CD4-positive, alpha-beta T cell (primary cell): ENCODE data around the gene ADAMTSL2. TPM values are rescaled to one million over a fixed set of nuclear protein-coding genes. Genes with fewer than 3 reads are reported as not detected.

Source experiments
- ATAC-seq: fragments of 200-7000 bp; cut with Tn5 transposase; one replicate; pipeline ENCODE4 v1.10.0; 2022; ENCODE audit warnings: mild to moderate bottlenecking; ENCODE audit not compliant: poor library complexity
- CTCF ChIA-PET: fragments of 350-600 bp; sonication (Branson Sonifier 250); formaldehyde crosslinking; loops from one replicate; lab custom pipeline; 2021; ENCODE audit warnings: antibody characterized with exemption, inconsistent platforms; lab: Charles Lee
- POLR2A ChIA-PET: fragments of 350-600 bp; sonication (Branson Sonifier 250); formaldehyde crosslinking; loops from one replicate; lab custom pipeline; 2021; ENCODE audit warnings: antibody characterized with exemption, inconsistent platforms; lab: Charles Lee
- DNase-seq, 14 experiments: peaks; one replicate each; pipeline ENCODE4 v3.0.0-alpha.2; 2013 to 2020; ENCODE audit warnings: mixed read lengths in 2 of 14
- H3K27ac ChIP-seq, 2 donors: one replicate each; pipeline versions ENCODE4 v1.5.1 to v1.7.0; 2013; ENCODE audit warnings: low read length in 2 of 2, low read depth in 1 of 2, mild to moderate bottlenecking in 1 of 2
- H3K27me3 ChIP-seq, 2 experiments: 1 replicate in 1 of 2; 2 replicates in 1 of 2; pipeline versions ENCODE4 v1.6.1 to v1.7.0; 2013; ENCODE audit warnings: low read length in 2 of 2, control low read depth in 1 of 2, mild to moderate bottlenecking in 1 of 2, moderate library complexity in 1 of 2; ENCODE audit not compliant: insufficient read depth in 2 of 2, control insufficient read depth in 1 of 2
- H3K36me3 ChIP-seq: one replicate; pipeline ENCODE4 v1.6.1; 2013; ENCODE audit warnings: low read length, control low read depth; ENCODE audit not compliant: insufficient read depth
- H3K4me1 ChIP-seq: one replicate; pipeline ENCODE4 v1.6.1; 2013; ENCODE audit warnings: low read length, control low read depth; ENCODE audit not compliant: insufficient read depth
- H3K4me3 ChIP-seq: one replicate; pipeline ENCODE4 v1.5.1; 2013; ENCODE audit warnings: mild to moderate bottlenecking, low read length, moderate library complexity
- H3K9me3 ChIP-seq, 2 experiments: 1 replicate in 1 of 2; 2 replicates in 1 of 2; pipeline versions ENCODE4 v1.6.1 to v1.7.0; 2013; ENCODE audit warnings: low read length in 2 of 2, mild to moderate bottlenecking in 2 of 2, control low read depth in 1 of 2, moderate library complexity in 1 of 2; ENCODE audit not compliant: control insufficient read depth in 1 of 2, insufficient read depth in 1 of 2
- H3K27ac Mint-ChIP-seq: one replicate; pipeline ENCODE4 v1.8.0; 2020; ENCODE audit warnings: mixed read lengths
- H3K27me3 Mint-ChIP-seq: one replicate; pipeline ENCODE4 v1.8.0; 2021; ENCODE audit warnings: mixed read lengths
- H3K36me3 Mint-ChIP-seq: one replicate; pipeline ENCODE4 v1.8.0; 2021; ENCODE audit warnings: low read depth, mixed read lengths
- H3K4me1 Mint-ChIP-seq: one replicate; pipeline ENCODE4 v1.8.0; 2021; ENCODE audit warnings: low read depth, mixed read lengths
- H3K4me3 Mint-ChIP-seq: one replicate; pipeline ENCODE4 v1.8.0; 2020; ENCODE audit warnings: mild to moderate bottlenecking, mixed read lengths
- H3K9me3 Mint-ChIP-seq: one replicate; pipeline ENCODE4 v1.8.0; 2020; ENCODE audit warnings: mixed read lengths
- intact Hi-C, 2 experiments: fragments of 100-400 bp; cut with DNase I in 1 of 2; cut with micrococcal nuclease in 1 of 2; formaldehyde crosslinking; loops; one replicate each; pipeline versions ENCODE4 v1.15.1 to v1.9.0; 2023 to 2025; cut with DNase I, micrococcal nuclease
- total RNA-seq, 174 experiments: library from RNA in 2 of 174; stranded (reverse) in 2 of 174; gene quantifications; one replicate each; pipeline ENCODE4 v1.2.3 and lab custom pipeline; 2021 to 2026
- TF ChIP-seq, protein P1 (sequence below): fragments of 200-600 bp; IDR thresholded peaks from one replicate; pipeline ENCODE4 v1.8.0; 2022; ENCODE audit warnings: antibody characterized with exemption, mild to moderate bottlenecking

The ADAMTSL2 gene
- total RNA-seq, 2 experiments from 2014 or later: 1.2 to 1.3 TPM

DNA sequence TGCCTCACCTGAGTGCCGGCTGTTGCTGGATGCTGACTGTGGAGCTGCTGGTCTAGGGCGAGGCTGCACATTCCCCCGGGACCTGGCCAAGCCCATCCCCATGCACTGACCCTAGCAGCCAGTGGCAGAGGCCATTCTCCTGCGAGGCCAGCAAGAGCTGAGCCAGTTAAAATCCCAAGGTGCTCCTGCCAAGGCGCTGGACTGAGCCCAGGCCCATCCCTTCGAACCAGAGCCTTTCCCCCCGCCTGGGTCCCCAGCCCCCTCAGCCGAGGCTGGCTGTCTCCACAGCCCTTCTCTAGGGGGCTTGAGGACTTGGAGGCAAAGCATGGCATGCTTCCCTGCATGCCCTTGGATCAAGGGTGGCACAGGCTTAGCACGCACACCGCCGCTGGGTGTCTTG, 1.6 kb downstream of the ADAMTSL2 start:
- Mint-ChIP-seq H3K4me1 (peaks cover 17% of the 10 kb centered on the region), H3K36me3 (no peaks in the 10 kb centered on the region), H3K4me3 (peak overlapping the region; percentile 42), H3K27ac (no peak overlapping the region), H3K9me3 (no peaks in the 10 kb centered on the region), H3K27me3 (peaks cover 6% of the 10 kb centered on the region)
- Histone ChIP-seq H3K9me3 (peaks cover 0 to 11% of the 10 kb centered on the region in 2 experiments), H3K4me1 (peaks cover 26% of the 10 kb centered on the region), H3K36me3 (no peaks in the 10 kb centered on the region), H3K27me3 (peaks cover 0 to 10% of the 10 kb centered on the region in 2 experiments), H3K4me3 (no peak overlapping the region), H3K27ac (peak overlapping the region in 1 of 2 donors; percentile 29)
- intact Hi-C loops: loop anchor here in 1 of 2 experiments (10.0 kb wide), 1 partner anchor 459 kb away; the partner anchor contains the start of gene VAV2
- TF ChIP-seq, protein P1, sequence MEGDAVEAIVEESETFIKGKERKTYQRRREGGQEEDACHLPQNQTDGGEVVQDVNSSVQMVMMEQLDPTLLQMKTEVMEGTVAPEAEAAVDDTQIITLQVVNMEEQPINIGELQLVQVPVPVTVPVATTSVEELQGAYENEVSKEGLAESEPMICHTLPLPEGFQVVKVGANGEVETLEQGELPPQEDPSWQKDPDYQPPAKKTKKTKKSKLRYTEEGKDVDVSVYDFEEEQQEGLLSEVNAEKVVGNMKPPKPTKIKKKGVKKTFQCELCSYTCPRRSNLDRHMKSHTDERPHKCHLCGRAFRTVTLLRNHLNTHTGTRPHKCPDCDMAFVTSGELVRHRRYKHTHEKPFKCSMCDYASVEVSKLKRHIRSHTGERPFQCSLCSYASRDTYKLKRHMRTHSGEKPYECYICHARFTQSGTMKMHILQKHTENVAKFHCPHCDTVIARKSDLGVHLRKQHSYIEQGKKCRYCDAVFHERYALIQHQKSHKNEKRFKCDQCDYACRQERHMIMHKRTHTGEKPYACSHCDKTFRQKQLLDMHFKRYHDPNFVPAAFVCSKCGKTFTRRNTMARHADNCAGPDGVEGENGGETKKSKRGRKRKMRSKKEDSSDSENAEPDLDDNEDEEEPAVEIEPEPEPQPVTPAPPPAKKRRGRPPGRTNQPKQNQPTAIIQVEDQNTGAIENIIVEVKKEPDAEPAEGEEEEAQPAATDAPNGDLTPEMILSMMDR: no peak
- ATAC-seq: no peak
- ChIA-PET CTCF (no interaction called here), POLR2A (no interaction called here)
- DNase-seq: no peak

GRCh38 chr9:133536536-133536935, 2.0 kb downstream of the ADAMTSL2 start:
- ATAC-seq (no peak), DNase-seq (no peak)
- Mint-ChIP-seq H3K9me3 (no peaks in the 10 kb centered on the region), H3K4me3 (no peak overlapping the region), H3K36me3 (no peaks in the 10 kb centered on the region), H3K27ac (no peak overlapping the region), H3K27me3 (peaks cover 6% of the 10 kb centered on the region), H3K4me1 (peaks cover 17% of the 10 kb centered on the region)
- no peak overlapping the region for H3K4me3 ChIP-seq
- peaks cover 26% of the 10 kb centered on the region for H3K4me1 ChIP-seq
- POLR2A ChIA-PET: no interaction called here
- H3K27ac ChIP-seq: no peak overlapping the region
- no peaks in the 10 kb centered on the region for H3K36me3 ChIP-seq
- TF ChIP-seq, protein P1: no peak
- peaks cover 0 to 10% of the 10 kb centered on the region in 2 experiments for H3K27me3 ChIP-seq
- CTCF ChIA-PET: no interaction called here
- intact Hi-C loops: loop anchor here in 1 of 2 experiments (10.0 kb wide), 1 partner anchor 458 kb away; the partner anchor contains the start of gene VAV2
- peaks cover 0 to 11% of the 10 kb centered on the region in 2 experiments for H3K9me3 ChIP-seq

DNA sequence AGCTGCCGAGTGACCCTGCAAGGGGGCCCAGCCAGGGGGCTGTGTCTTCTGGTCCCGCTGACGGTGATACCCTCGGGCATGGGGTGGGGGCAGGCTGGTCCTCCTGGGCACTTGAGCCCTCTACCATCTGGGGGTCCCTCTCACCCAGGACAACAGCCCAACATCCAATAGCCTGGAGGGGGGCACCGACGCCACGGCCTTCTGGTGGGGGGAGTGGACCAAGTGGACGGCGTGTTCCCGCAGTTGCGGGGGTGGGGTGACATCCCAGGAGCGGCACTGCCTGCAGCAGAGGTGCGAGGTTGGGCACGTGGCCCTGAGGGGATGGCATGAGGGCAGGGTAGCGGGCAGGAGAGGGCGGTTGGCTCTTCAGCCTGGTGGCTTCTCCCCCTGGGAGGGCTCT, 2.8 kb downstream of the ADAMTSL2 start:
- CTCF ChIA-PET: no interaction called here
- Histone ChIP-seq H3K36me3 (no peaks in the 10 kb centered on the region), H3K4me1 (peaks cover 26% of the 10 kb centered on the region), H3K9me3 (peaks cover 0 to 11% of the 10 kb centered on the region in 2 experiments), H3K27me3 (peaks cover 0 to 10% of the 10 kb centered on the region in 2 experiments), H3K27ac (no peak overlapping the region), H3K4me3 (no peak overlapping the region)
- H3K4me1 Mint-ChIP-seq: peaks cover 17% of the 10 kb centered on the region
- peaks cover 6% of the 10 kb centered on the region for H3K27me3 Mint-ChIP-seq
- H3K27ac Mint-ChIP-seq: no peak overlapping the region
- no peak for DNase-seq
- H3K4me3 Mint-ChIP-seq: no peak overlapping the region
- POLR2A ChIA-PET: no interaction called here
- ATAC-seq: no peak
- H3K9me3 Mint-ChIP-seq: no peaks in the 10 kb centered on the region
- TF ChIP-seq, protein P1: no peak
- no peaks in the 10 kb centered on the region for H3K36me3 Mint-ChIP-seq
- intact Hi-C loops: loop anchor here in 1 of 2 experiments (10.0 kb wide), 1 partner anchor 458 kb away; the partner anchor contains the start of gene VAV2
